Measurements from ENCODE around the gene ZNF732.
"Not testable (repeated sequence)": the region's sequence is repeated elsewhere in the genome, so short reads cannot be mapped to it uniquely, and the experiment has no call there.

The ZNF732 gene

GRCh38 chr4:302381-302780 lies 2.9 kb downstream of the ZNF732 start:
- no peak overlapping the region for H3K4me3 ChIP-seq (ENCODE audit: low read depth, low read length)
- no peak for TF ChIP-seq CTCF (IDR thresholded peaks at IDR 0.05; ENCODE audit: borderline replicate concordance, insufficient read depth, low read depth, low read length)

DNA sequence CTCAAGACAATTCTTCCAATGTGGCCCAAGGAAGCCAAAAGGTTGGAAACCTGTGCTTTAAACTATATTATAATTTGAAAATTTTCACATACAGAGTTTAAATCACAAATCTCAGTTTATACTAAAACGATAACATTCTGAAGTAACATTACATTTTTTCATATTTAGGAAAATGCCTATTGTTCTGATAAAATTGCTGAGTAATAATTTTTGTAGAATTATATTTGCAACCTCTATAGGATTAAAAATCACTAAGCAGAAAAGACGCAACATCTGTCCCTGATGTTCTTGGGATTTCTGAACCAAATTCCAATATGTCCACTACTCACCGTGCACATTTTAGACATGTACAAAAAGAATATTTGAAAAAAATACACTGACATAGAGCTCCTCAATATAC lies 10.5 kb downstream of the ZNF732 start:
- TF ChIP-seq CTCF (IDR thresholded peaks at IDR 0.05; ENCODE audit: borderline replicate concordance, insufficient read depth, low read depth, low read length), result no peak
- H3K4me3 ChIP-seq (ENCODE audit: low read depth, low read length), result no peak overlapping the region

GRCh38 chr4:288891-289290 lies 16.4 kb downstream of the ZNF732 start:
- H3K4me3 ChIP-seq (ENCODE audit: low read depth, low read length), result no peak overlapping the region
- no peak for TF ChIP-seq CTCF (IDR thresholded peaks at IDR 0.05; ENCODE audit: borderline replicate concordance, insufficient read depth, low read depth, low read length)

GRCh38 chr4:273309-274017 lies 31.8 kb downstream of the ZNF732 start:
- no peak overlapping the region for H3K4me3 ChIP-seq (ENCODE audit: low read depth, low read length)
- no peak for TF ChIP-seq CTCF (IDR thresholded peaks at IDR 0.05; ENCODE audit: borderline replicate concordance, insufficient read depth, low read depth, low read length)

DNA sequence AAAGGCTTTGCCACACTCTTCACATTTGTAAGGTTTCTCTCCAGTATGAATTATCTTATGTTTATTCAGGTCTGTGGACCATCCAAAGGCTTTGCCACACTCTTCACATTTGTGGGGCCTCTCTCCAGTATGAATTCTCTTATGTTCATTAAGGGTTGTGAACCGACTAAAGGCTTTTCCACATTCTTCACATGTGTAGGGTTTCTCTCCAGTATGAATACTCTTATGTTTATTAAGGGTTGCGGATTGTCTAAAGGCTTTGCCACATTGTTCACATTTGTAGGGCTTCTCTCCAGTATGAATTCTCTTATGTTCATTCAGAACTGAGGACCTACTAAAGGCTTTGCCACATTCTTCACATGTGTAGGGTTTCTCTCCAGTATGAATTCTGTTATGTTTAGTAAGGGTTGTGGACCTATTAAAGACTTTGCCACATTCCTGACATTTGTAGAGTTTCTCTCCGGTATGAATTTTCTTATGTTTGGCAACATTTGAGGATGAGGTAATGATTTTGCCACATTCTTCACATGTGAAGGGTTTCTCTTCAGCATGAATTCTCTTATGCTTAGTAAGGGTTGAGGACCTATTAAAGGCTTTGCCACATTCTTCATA lies 33.7 kb downstream of the ZNF732 start:
- no peak overlapping the region for H3K4me3 ChIP-seq (ENCODE audit: low read depth, low read length)
- no peak for TF ChIP-seq CTCF (IDR thresholded peaks at IDR 0.05; ENCODE audit: borderline replicate concordance, insufficient read depth, low read depth, low read length)

GRCh38 chr4:259240-259639 lies 46.0 kb downstream of the ZNF732 start:
- 0 out of 2 replicates have a peak, but pooled peaks have one; percentile 9 for TF ChIP-seq CTCF (IDR thresholded peaks at IDR 0.05; ENCODE audit: borderline replicate concordance, insufficient read depth, low read depth, low read length)
- H3K4me3 ChIP-seq (ENCODE audit: low read depth, low read length), result not testable (repeated sequence)

GRCh38 chr4:256492-256891 lies 48.8 kb downstream of the ZNF732 start:
- TF ChIP-seq CTCF (IDR thresholded peaks at IDR 0.05; ENCODE audit: borderline replicate concordance, insufficient read depth, low read depth, low read length), result no peak

More at GRCh38 chr4:256492-256891, 48.8 kb downstream of the ZNF732 start:
- H3K4me3 ChIP-seq (ENCODE audit: low read depth, low read length), result no peak overlapping the region
